Keratinocyte (primary cell): ENCODE results near the gene SMPDL3A. TPM values are rescaled to one million over a fixed set of nuclear protein-coding genes. Genes with fewer than 3 reads are reported as not detected.

ENCODE experiments used
- DNase-seq: peaks from one replicate; pipeline ENCODE4 v3.0.0-alpha.2; 2011; ENCODE audit warnings: low read depth, missing footprints, low spot score
- FAIRE-seq: peaks from 2 replicates; lab custom pipeline; 2011; peaks lifted over from hg19 to GRCh38; lab: Jason Lieb, UNC
- H2AFZ ChIP-seq: 2 replicates; pipeline ENCODE4 v1.6.0; 2012; ENCODE audit warnings: low read length, control low read depth, inconsistent platforms; ENCODE audit not compliant: control insufficient read depth
- H3K27ac ChIP-seq: 2 replicates; pipeline ENCODE4 v1.5.1; 2011; ENCODE audit warnings: low read length; ENCODE audit not compliant: control insufficient read depth, insufficient read depth
- H3K27me3 ChIP-seq: 3 replicates; pipeline ENCODE4 v1.6.0; 2011; ENCODE audit warnings: low read length; ENCODE audit not compliant: control insufficient read depth, insufficient read depth; ENCODE audit errors: extremely low read depth
- H3K36me3 ChIP-seq, 2 experiments: 2 replicates in 1 of 2; 3 replicates in 1 of 2; pipeline ENCODE4 v1.5.1; 2011; ENCODE audit warnings: low read length in 2 of 2, mild to moderate bottlenecking in 1 of 2; ENCODE audit not compliant: control insufficient read depth in 2 of 2, insufficient read depth in 2 of 2; ENCODE audit errors: extremely low read depth in 1 of 2
- H3K4me1 ChIP-seq: 3 replicates; pipeline ENCODE4 v1.5.1; 2011; ENCODE audit warnings: low read length; ENCODE audit not compliant: control insufficient read depth, insufficient read depth; ENCODE audit errors: extremely low read depth
- H3K4me2 ChIP-seq: 3 replicates; pipeline ENCODE4 v1.6.0; 2011; ENCODE audit warnings: low read depth, low read length; ENCODE audit not compliant: control insufficient read depth, insufficient read depth; ENCODE audit errors: extremely low read depth
- H3K4me3 ChIP-seq, 3 experiments: fragments of 200-600 bp in 1 of 3; sonication (generic) in 1 of 3; 2 replicates in 2 of 3; 3 replicates in 1 of 3; pipeline ENCODE4 v1.5.1; 2011 to 2016; ENCODE audit warnings: low read length in 3 of 3, mild to moderate bottlenecking in 3 of 3, control low read depth in 2 of 3, inconsistent platforms in 1 of 3, low read depth in 1 of 3, mixed read lengths in 1 of 3, mixed run types in 1 of 3, moderate library complexity in 1 of 3; ENCODE audit not compliant: control insufficient read depth in 2 of 3, insufficient read depth in 2 of 3; ENCODE audit errors: extremely low read depth in 1 of 3
- H3K79me2 ChIP-seq: 2 replicates; pipeline ENCODE4 v1.6.0; 2012; ENCODE audit warnings: low read length; ENCODE audit not compliant: control insufficient read depth, insufficient read depth
- H3K9ac ChIP-seq: 3 replicates; pipeline ENCODE4 v1.6.0; 2011; ENCODE audit warnings: low read length; ENCODE audit not compliant: control insufficient read depth, insufficient read depth; ENCODE audit errors: extremely low read depth
- H3K9me1 ChIP-seq: 3 replicates; pipeline ENCODE4 v1.6.0; 2011; ENCODE audit warnings: low read length; ENCODE audit not compliant: control insufficient read depth, insufficient read depth; ENCODE audit errors: extremely low read depth
- H3K9me3 ChIP-seq: 2 replicates; pipeline ENCODE4 v1.5.1; 2012; ENCODE audit warnings: low read depth, low read length; ENCODE audit not compliant: control insufficient read depth
- H4K20me1 ChIP-seq: 3 replicates; pipeline ENCODE4 v1.6.0; 2011; ENCODE audit warnings: low read length; ENCODE audit not compliant: control insufficient read depth, insufficient read depth; ENCODE audit errors: extremely low read depth
- CTCF ChIP-seq, 3 experiments: IDR thresholded peaks in 1 of 3; conservative IDR thresholded peaks in 1 of 3; optimal IDR thresholded peaks in 1 of 3; 2 replicates in 2 of 3; 3 replicates in 1 of 3; pipeline versions ENCODE3 to v1.5.1; 2011; ENCODE audit warnings: low read length in 3 of 3, mild to moderate bottlenecking in 3 of 3, moderate library complexity in 2 of 3, control low read depth in 1 of 3, inconsistent platforms in 1 of 3; ENCODE audit not compliant: insufficient read depth in 2 of 3; ENCODE audit errors: extremely low read depth in 1 of 3
- EZH2 ChIP-seq: IDR thresholded peaks from one replicate; pipeline ENCODE4 v1.6.1; 2012; ENCODE audit warnings: inconsistent platforms, mild to moderate bottlenecking, low read length, moderate library complexity
- dilution Hi-C: fragments of 300-500 bp; cut with MboI; formaldehyde crosslinking; loops from one replicate; pipeline ENCODE4 v1.7.0; 2020; ENCODE audit warnings: low sequenced_read_pairs; ENCODE audit not compliant: extremely low pct_ligation_motif_present
- polyA plus RNA-seq, 5 experiments: library from polyadenylated mRNA; depleted of rRNA in 3 of 5; stranded (reverse) in 3 of 5; stranded (forward) in 1 of 5; unstranded in 1 of 5; fragments of >200 nt; gene quantifications; 1 replicate in 1 of 5; 2 replicates in 3 of 5; 3 replicates in 1 of 5; pipeline versions ENCODE4 v1.2.1 to v1.2.3, GENCODE V29; 2011 to 2012; ENCODE audit warnings: missing spikeins in 2 of 5, low read depth in 1 of 5, low replicate concordance in 1 of 5

Gene SMPDL3A
- polyA plus RNA-seq, 1 donor (not counting 4 experiments of a cell fraction or from before 2014, with no cell fraction given) = 10.8 TPM

GRCh38 chr6:122778985-122779661 lies 9.9 kb upstream of the SMPDL3A start:
- Histone ChIP-seq H3K27ac (no peak overlapping the region), H3K9ac (no peak overlapping the region), H3K9me1 (no peaks in the 10 kb centered on the region), H3K4me3 (no peak overlapping the region), H3K9me3 (no peaks in the 10 kb centered on the region), H3K36me3 (no peaks in the 10 kb centered on the region), H4K20me1 (no peaks in the 10 kb centered on the region), H3K4me2 (peak overlapping the region; percentile 22), H2AFZ (peak overlapping the region; percentile 46), H3K4me1 (no peaks in the 10 kb centered on the region), H3K79me2 (no peaks in the 10 kb centered on the region), H3K27me3 (no peaks in the 10 kb centered on the region)
- dilution Hi-C loops = no loop called here
- DNase-seq (no peak), FAIRE-seq (no peak)
- no peak for TF ChIP-seq CTCF (optimal IDR thresholded peaks at IDR 0.05 in 1 of 3, IDR thresholded peaks at IDR 0.05 in 1 of 3, conservative IDR thresholded peaks at IDR 0.05 in 1 of 3; ENCODE audit: extremely low read depth in 1 of 3, insufficient read depth in 2 of 3, low read length in 3 of 3)

- TF ChIP-seq CTCF (optimal IDR thresholded peaks at IDR 0.05 in 1 of 3, IDR thresholded peaks at IDR 0.05 in 1 of 3, conservative IDR thresholded peaks at IDR 0.05 in 1 of 3; ENCODE audit: extremely low read depth in 1 of 3, insufficient read depth in 2 of 3, low read length in 3 of 3) (no peak), EZH2 (no peak)
- Histone ChIP-seq H3K27me3 (no peaks in the 10 kb centered on the region), H4K20me1 (no peaks in the 10 kb centered on the region), H3K27ac (no peak within 1 kb of the TSS), H3K4me2 (peak within 1 kb of the TSS; percentile 22), H3K9me1 (no peaks in the 10 kb centered on the region), H3K9me3 (no peaks in the 10 kb centered on the region), H3K9ac (no peak within 1 kb of the TSS), H3K4me3 (no peak within 1 kb of the TSS), H3K36me3 (no peaks in the 10 kb centered on the region), H2AFZ (peak within 1 kb of the TSS; percentile 46), H3K4me1 (no peaks in the 10 kb centered on the region), H3K79me2 (no peaks in the 10 kb centered on the region)
- dilution Hi-C loops = no loop called here
- no peak for DNase-seq
- no peak for FAIRE-seq
These were observed 9.4 kb upstream of the SMPDL3A start, which contains the start of gene FABP7 for GRCh38 chr6:122779667-122780066. TSS of gene FABP7 (plus strand) at chr6:122779716. CDS start at chr6:122779795, 79 bp downstream.
